ENCODE measurements around the gene PRPS1. TPM values are rescaled to one million over a fixed set of nuclear protein-coding genes. Genes with fewer than 3 reads are reported as not detected.

The PRPS1 gene
- total RNA-seq, 1 donor from 2014 or later, result 264 TPM

- no peak overlapping the region for H2AFZ ChIP-seq (replicated peaks)
- no peaks in the 10 kb centered on the region for H3K9me3 Mint-ChIP-seq
These were observed 27.0 kb upstream of the PRPS1 start for GRCh38 chrX:107601326-107601725.

GRCh38 chrX:107601759-107602158 lies 26.6 kb upstream of the PRPS1 start:
- no peaks in the 10 kb centered on the region for H4K20me1 ChIP-seq (ENCODE audit: low read depth)
- H3K4me1 Mint-ChIP-seq, result no peaks in the 10 kb centered on the region
- no peak overlapping the region for H3K9ac ChIP-seq
- no peak overlapping the region for H3K4me2 ChIP-seq
- no peak overlapping the region for H3K4me3 ChIP-seq
- H3K27ac ChIP-seq, result no peak overlapping the region
- TF ChIP-seq EZH2phosphoT487 (IDR thresholded peaks at IDR 0.05) (no peak), CTCF (IDR thresholded peaks at IDR 0.05) (no peak), EZH2 (IDR thresholded peaks at IDR 0.05) (no peak)
- no peaks in the 10 kb centered on the region for H3K27me3 ChIP-seq
- no peaks in the 10 kb centered on the region for H3F3A ChIP-seq (ENCODE audit: low read depth)
- H3K36me3 Mint-ChIP-seq, result no peaks in the 10 kb centered on the region
- H3K4me3 Mint-ChIP-seq, result no peak overlapping the region
- H3K9me3 Mint-ChIP-seq, result no peaks in the 10 kb centered on the region
- H2AFZ ChIP-seq (replicated peaks), result no peak overlapping the region
- no peaks in the 10 kb centered on the region for H3K79me2 ChIP-seq (ENCODE audit: low read depth)
- H3K27me3 Mint-ChIP-seq (ENCODE audit: insufficient read depth, low read depth), result peaks cover 2% of the 10 kb centered on the region
- H3K36me3 ChIP-seq, result no peaks in the 10 kb centered on the region
- H3K27ac Mint-ChIP-seq, result no peak overlapping the region
- no peaks in the 10 kb centered on the region for H3K4me1 ChIP-seq
- no peaks in the 10 kb centered on the region for H3K9me3 ChIP-seq (ENCODE audit: low read depth)
- DNase-seq (ENCODE audit: low spot score), result no peak

More at GRCh38 chrX:107601326-107601725, 27.0 kb upstream of the PRPS1 start:
- Histone ChIP-seq H3K27ac (no peak overlapping the region), H3K27me3 (no peaks in the 10 kb centered on the region), H3K4me2 (no peak overlapping the region), H3F3A (ENCODE audit: low read depth) (no peaks in the 10 kb centered on the region), H3K9ac (no peak overlapping the region), H3K4me1 (no peaks in the 10 kb centered on the region), H3K4me3 (no peak overlapping the region), H3K9me3 (ENCODE audit: low read depth) (no peaks in the 10 kb centered on the region), H4K20me1 (ENCODE audit: low read depth) (no peaks in the 10 kb centered on the region), H3K36me3 (no peaks in the 10 kb centered on the region), H3K79me2 (ENCODE audit: low read depth) (no peaks in the 10 kb centered on the region)
- no peaks in the 10 kb centered on the region for H3K36me3 Mint-ChIP-seq
- no peak overlapping the region for H3K27ac Mint-ChIP-seq
- TF ChIP-seq EZH2 (IDR thresholded peaks at IDR 0.05) (no peak), CTCF (IDR thresholded peaks at IDR 0.05) (no peak), EZH2phosphoT487 (IDR thresholded peaks at IDR 0.05) (no peak)
- H3K27me3 Mint-ChIP-seq (ENCODE audit: insufficient read depth, low read depth), result peaks cover 2% of the 10 kb centered on the region
- H3K4me3 Mint-ChIP-seq, result no peak overlapping the region
- DNase-seq (ENCODE audit: low spot score), result no peak
- no peaks in the 10 kb centered on the region for H3K4me1 Mint-ChIP-seq

DNA sequence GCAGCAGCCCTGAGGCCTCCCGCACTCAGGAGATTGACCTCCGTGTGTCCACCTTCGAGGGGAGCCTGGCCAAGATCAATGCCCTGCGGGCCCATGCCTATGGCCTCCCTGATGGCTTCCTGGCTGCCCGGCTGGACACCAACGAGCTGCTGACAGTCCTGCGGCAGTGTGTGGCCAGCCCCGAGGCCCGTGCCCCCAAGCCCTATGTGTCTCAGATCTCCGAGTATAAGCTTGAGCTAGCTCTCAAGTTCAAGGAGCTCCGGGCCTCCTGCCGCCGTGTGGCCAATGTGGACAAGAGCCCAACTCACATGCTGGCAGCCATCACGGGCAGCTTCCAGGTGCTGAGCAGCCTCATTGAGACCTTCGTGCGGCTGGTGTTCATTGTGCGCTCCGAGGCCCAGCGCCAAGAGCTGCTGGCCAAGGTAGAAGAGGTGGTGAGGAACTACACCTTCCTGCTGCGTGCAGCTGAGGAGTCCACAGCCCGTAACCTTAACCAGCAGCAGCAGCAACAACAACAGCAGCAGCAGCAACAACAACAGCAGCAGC lies 25.5 kb upstream of the PRPS1 start:
- H3K79me2 ChIP-seq (ENCODE audit: low read depth), result no peaks in the 10 kb centered on the region
- DNase-seq (ENCODE audit: low spot score), result no peak
- no peak overlapping the region for H3K4me2 ChIP-seq
- no peaks in the 10 kb centered on the region for H3K36me3 ChIP-seq
- H3K4me1 ChIP-seq, result no peaks in the 10 kb centered on the region
- no peaks in the 10 kb centered on the region for H3K27me3 ChIP-seq
- Mint-ChIP-seq H3K27me3 (ENCODE audit: insufficient read depth, low read depth) (peaks cover 4% of the 10 kb centered on the region), H3K27ac (no peak overlapping the region), H3K36me3 (no peaks in the 10 kb centered on the region), H3K4me1 (no peaks in the 10 kb centered on the region), H3K4me3 (no peak overlapping the region), H3K9me3 (no peaks in the 10 kb centered on the region)
- no peak overlapping the region for H3K9ac ChIP-seq
- no peak overlapping the region for H3K27ac ChIP-seq
- no peaks in the 10 kb centered on the region for H4K20me1 ChIP-seq (ENCODE audit: low read depth)
- no peaks in the 10 kb centered on the region for H3K9me3 ChIP-seq (ENCODE audit: low read depth)
- no peaks in the 10 kb centered on the region for H3F3A ChIP-seq (ENCODE audit: low read depth)
- no peak overlapping the region for H3K4me3 ChIP-seq
- no peak for TF ChIP-seq CTCF (IDR thresholded peaks at IDR 0.05)
- TF ChIP-seq EZH2 (IDR thresholded peaks at IDR 0.05), result no peak
- TF ChIP-seq EZH2phosphoT487 (IDR thresholded peaks at IDR 0.05), result no peak
- no peak overlapping the region for H2AFZ ChIP-seq (replicated peaks)
